ENCODE data around the gene DFFB. TPM values are rescaled to one million over a fixed set of nuclear protein-coding genes. Genes with fewer than 3 reads are reported as not detected.

DFFB gene
- total RNA-seq, 1 experiment from 2014 or later, result 9.0 TPM

GRCh38 chr1:3865606-3866160, 8.4 kb downstream of the DFFB start:
- ChIA-PET CTCF (no interaction called here), POLR2A (no interaction called here), RAD21 (ENCODE audit: low non-redundant PET in 1 of 2, low total read pairs in 2 of 2, uncharacterized antibody in 2 of 2, unreplicated experiment in 2 of 2) (no interaction called here)
- Histone ChIP-seq H2AFZ (ENCODE audit: low read depth, low read length, poor library complexity, severe bottlenecking) (no peak overlapping the region), H3K4me2 (ENCODE audit: low read length) (no peak overlapping the region), H3K9me2 (ENCODE audit: insufficient read depth) (no peaks in the 10 kb centered on the region), H4K20me1 (ENCODE audit: insufficient read depth) (no peaks in the 10 kb centered on the region), H3K9me3 (ENCODE audit: control insufficient read depth in 1 of 2, insufficient read depth in 1 of 2, low read depth in 1 of 2, low read length in 2 of 2) (no peaks in the 10 kb centered on the region; a peak in 1 of 4 replicates), H3K4me1 (ENCODE audit: control insufficient read depth in 1 of 2, insufficient read depth in 2 of 2, low read length in 2 of 2) (no peaks in the 10 kb centered on the region), H3K9ac (ENCODE audit: low read length) (no peak overlapping the region), H3K27ac (ENCODE audit: low read depth, low read length) (no peak overlapping the region), H3K79me2 (ENCODE audit: insufficient read depth, low read length) (no peaks in the 10 kb centered on the region), H3K36me3 (ENCODE audit: control insufficient read depth in 1 of 2, insufficient read depth in 2 of 2, low read length in 2 of 2) (peaks cover 0 to 11% of the 10 kb centered on the region in 2 experiments; a peak in 1 of 4 replicates), H3K27me3 (ENCODE audit: insufficient read depth, low read length) (no peaks in the 10 kb centered on the region), H3K4me3 (replicated peaks in 1 of 2; ENCODE audit: low read depth in 1 of 2, low read length in 2 of 2) (no peak overlapping the region)
- ATAC-seq, result no peak
- intact Hi-C loops (cut with micrococcal nuclease), result no loop called here
- BruUV-seq (replicated peaks), result no TSS peak
- TF ChIP-seq ZFX (IDR thresholded peaks at IDR 0.05) (no peak), POLR2AphosphoS5 (IDR thresholded peaks at IDR 0.05; ENCODE audit: low read depth, low read length) (no peak), JUND (IDR thresholded peaks at IDR 0.05) (no peak), EGR1 (IDR thresholded peaks at IDR 0.05; ENCODE audit: low read depth) (no peak), ATF3 (IDR thresholded peaks at IDR 0.05) (no peak), MAX (IDR thresholded peaks at IDR 0.05) (no peak), ELF1 (IDR thresholded peaks at IDR 0.05; ENCODE audit: borderline replicate concordance, low read depth) (no peak), SIN3A (IDR thresholded peaks at IDR 0.05; ENCODE audit: low read depth) (no peak), CEBPB (IDR thresholded peaks at IDR 0.05; ENCODE audit: low read depth) (no peak), CTCF (IDR thresholded peaks at IDR 0.05 in 2 of 3, conservative IDR thresholded peaks at IDR 0.05 in 1 of 3; ENCODE audit: borderline replicate concordance in 1 of 3, insufficient read depth in 1 of 3, low read depth in 2 of 3, low read length in 2 of 3) (no peak), RAD21 (IDR thresholded peaks at IDR 0.05; ENCODE audit: low read depth) (no peak), POLR2A (IDR thresholded peaks at IDR 0.05; ENCODE audit: borderline replicate concordance, extremely low read depth, insufficient read depth, insufficient read length) (no peak), YY1 (IDR thresholded peaks at IDR 0.05; ENCODE audit: extremely low read depth, insufficient replicate concordance, low read depth, low read length) (no peak), ZBTB33 (IDR thresholded peaks at IDR 0.05; ENCODE audit: extremely low read depth, insufficient replicate concordance, low read length) (no peak), REST (IDR thresholded peaks at IDR 0.05; ENCODE audit: low read depth) (no peak), SP1 (IDR thresholded peaks at IDR 0.05; ENCODE audit: low read depth) (no peak), SRF (IDR thresholded peaks at IDR 0.05; ENCODE audit: low read depth) (no peak), CBX3 (IDR thresholded peaks at IDR 0.05; ENCODE audit: low read depth) (no peak), TCF7L2 (IDR thresholded peaks at IDR 0.05; ENCODE audit: borderline replicate concordance, extremely low read depth, insufficient read depth, insufficient read length) (no peak), FOSL1 (IDR thresholded peaks at IDR 0.05; ENCODE audit: low read depth) (no peak)
- DNase-seq (ENCODE audit: low read depth, low spot score), result no peak
